ENCODE data around the gene ITGA4. TPM values are rescaled to one million over a fixed set of nuclear protein-coding genes. Genes with fewer than 3 reads are reported as not detected.
"Not testable (repeated sequence)": the region's sequence is repeated elsewhere in the genome, so short reads cannot be mapped to it uniquely, and the experiment has no call there.

The ITGA4 gene
- total RNA-seq, 6 experiments from 2014 or later, result 21.0 to 33.5 (median 30.4) TPM

GRCh38 chr2:181446985-181447384 is 10.2 kb upstream of the ITGA4 start:
- Mint-ChIP-seq H3K36me3 (ENCODE audit: low read depth) (no peaks in the 10 kb centered on the region), H3K9me3 (no peaks in the 10 kb centered on the region), H3K4me1 (ENCODE audit: low read depth) (no peaks in the 10 kb centered on the region), H3K27me3 (ENCODE audit: insufficient read depth) (peaks cover 4% of the 10 kb centered on the region), H3K4me3 (no peak overlapping the region), H3K27ac (no peak overlapping the region)
- DNase-seq, result no peak
- no peak for TF ChIP-seq CTCF (IDR thresholded peaks at IDR 0.05)

GRCh38 chr2:181449278-181449677 is 7.9 kb upstream of the ITGA4 start:
- not testable (repeated sequence) for H3K4me1 Mint-ChIP-seq (ENCODE audit: low read depth); H3K27me3 Mint-ChIP-seq (ENCODE audit: insufficient read depth); H3K4me3 Mint-ChIP-seq

GRCh38 chr2:181454686-181455450 is 2.3 kb upstream of the ITGA4 start:
- Mint-ChIP-seq H3K36me3 (ENCODE audit: low read depth) (no peaks in the 10 kb centered on the region), H3K4me3 (no peak overlapping the region)

More at GRCh38 chr2:181449278-181449677, 7.9 kb upstream of the ITGA4 start:
- not testable (repeated sequence) for H3K27ac Mint-ChIP-seq; H3K9me3 Mint-ChIP-seq; DNase-seq; H3K36me3 Mint-ChIP-seq (ENCODE audit: low read depth)

GRCh38 chr2:181456660-181457120 is 496 bp upstream of the ITGA4 start:
- Mint-ChIP-seq H3K27me3 (ENCODE audit: insufficient read depth) (peaks cover 3% of the 10 kb centered on the region), H3K4me1 (ENCODE audit: low read depth) (peaks cover 41% of the 10 kb centered on the region), H3K4me3 (peak overlapping the region; percentile 90), H3K9me3 (no peaks in the 10 kb centered on the region), H3K27ac (peak overlapping the region; percentile 56), H3K36me3 (ENCODE audit: low read depth) (no peaks in the 10 kb centered on the region)
- DNase-seq, result no peak
- TF ChIP-seq CTCF (IDR thresholded peaks at IDR 0.05), result no peak

More at GRCh38 chr2:181454686-181455450, 2.3 kb upstream of the ITGA4 start:
- Mint-ChIP-seq H3K4me1 (ENCODE audit: low read depth) (peaks cover 30% of the 10 kb centered on the region), H3K27me3 (ENCODE audit: insufficient read depth) (peaks cover 3% of the 10 kb centered on the region), H3K9me3 (no peaks in the 10 kb centered on the region), H3K27ac (no peak overlapping the region)
- no peak for TF ChIP-seq CTCF (IDR thresholded peaks at IDR 0.05)
- no peak for DNase-seq

GRCh38 chr2:181457741-181458425 is 697 bp downstream of the ITGA4 start:
- Mint-ChIP-seq H3K4me3 (peak overlapping the region; percentile 90), H3K36me3 (ENCODE audit: low read depth) (no peaks in the 10 kb centered on the region), H3K4me1 (ENCODE audit: low read depth) (peaks cover 49% of the 10 kb centered on the region), H3K9me3 (no peaks in the 10 kb centered on the region), H3K27me3 (ENCODE audit: insufficient read depth) (peaks cover 3% of the 10 kb centered on the region), H3K27ac (peak overlapping the region; percentile 82)
- TF ChIP-seq CTCF (IDR thresholded peaks at IDR 0.05), result no peak
- peak; percentile 34 for DNase-seq

GRCh38 chr2:181458871-181459270 is 1.7 kb downstream of the ITGA4 start:
- H3K4me3 Mint-ChIP-seq, result peak overlapping the region; percentile 90

More at GRCh38 chr2:181458871-181459270, 1.7 kb downstream of the ITGA4 start:
- no peak for DNase-seq
- Mint-ChIP-seq H3K9me3 (no peaks in the 10 kb centered on the region), H3K4me1 (ENCODE audit: low read depth) (peaks cover 55% of the 10 kb centered on the region), H3K27ac (peak overlapping the region; percentile 14; the same call in 1 of the 2 replicates), H3K36me3 (ENCODE audit: low read depth) (no peaks in the 10 kb centered on the region), H3K27me3 (ENCODE audit: insufficient read depth) (peaks cover 3% of the 10 kb centered on the region; the same call in 1 of the 2 replicates)
- TF ChIP-seq CTCF (IDR thresholded peaks at IDR 0.05), result no peak

Measured in HFFc6 (cell line).